Measurements from ENCODE around the gene SOX13. TPM values are rescaled to one million over a fixed set of nuclear protein-coding genes. Genes with fewer than 3 reads are reported as not detected.
A peak's percentile ranks its signal among the peaks of the same experiment; 100 is the strongest.
"Not testable (repeated sequence)": the region's sequence is repeated elsewhere in the genome, so short reads cannot be mapped to it uniquely, and the experiment has no call there.

Gene SOX13
- total RNA-seq, 1 experiment from 2014 or later = 31.5 TPM

GRCh38 chr1:204046346-204046745 is 26.6 kb upstream of the SOX13 start:
- Mint-ChIP-seq H3K9me3 (ENCODE audit: unreplicated experiment) (no peaks in the 10 kb centered on the region), H3K36me3 (ENCODE audit: insufficient read depth, unreplicated experiment) (no peaks in the 10 kb centered on the region), H3K27me3 (ENCODE audit: insufficient read depth, unreplicated experiment) (no peaks in the 10 kb centered on the region), H3K4me3 (ENCODE audit: unreplicated experiment) (no peak overlapping the region), H3K27ac (ENCODE audit: unreplicated experiment) (peak overlapping the region; percentile 12), H3K4me1 (ENCODE audit: low read depth, unreplicated experiment) (no peaks in the 10 kb centered on the region)
- intact Hi-C loops (cut with micrococcal nuclease; ENCODE audit: unreplicated experiment) = no loop called here
- Histone ChIP-seq H3K4me3 (ENCODE audit: low read depth, low read length) (no peak overlapping the region), H3K27me3 (replicated peaks; ENCODE audit: control insufficient read depth, insufficient read depth, low read length) (no peaks in the 10 kb centered on the region), H3K9me3 (no peaks in the 10 kb centered on the region), H3K4me1 (no peaks in the 10 kb centered on the region), H3K36me3 (ENCODE audit: control insufficient read depth, insufficient read depth, low read length) (no peaks in the 10 kb centered on the region)
- no TSS peak for BruUV-seq (replicated peaks)
- ChIA-PET POLR2A (no interaction called here), CTCF (no interaction called here)
- DNase-seq = no peak
- TF ChIP-seq, protein P1, sequence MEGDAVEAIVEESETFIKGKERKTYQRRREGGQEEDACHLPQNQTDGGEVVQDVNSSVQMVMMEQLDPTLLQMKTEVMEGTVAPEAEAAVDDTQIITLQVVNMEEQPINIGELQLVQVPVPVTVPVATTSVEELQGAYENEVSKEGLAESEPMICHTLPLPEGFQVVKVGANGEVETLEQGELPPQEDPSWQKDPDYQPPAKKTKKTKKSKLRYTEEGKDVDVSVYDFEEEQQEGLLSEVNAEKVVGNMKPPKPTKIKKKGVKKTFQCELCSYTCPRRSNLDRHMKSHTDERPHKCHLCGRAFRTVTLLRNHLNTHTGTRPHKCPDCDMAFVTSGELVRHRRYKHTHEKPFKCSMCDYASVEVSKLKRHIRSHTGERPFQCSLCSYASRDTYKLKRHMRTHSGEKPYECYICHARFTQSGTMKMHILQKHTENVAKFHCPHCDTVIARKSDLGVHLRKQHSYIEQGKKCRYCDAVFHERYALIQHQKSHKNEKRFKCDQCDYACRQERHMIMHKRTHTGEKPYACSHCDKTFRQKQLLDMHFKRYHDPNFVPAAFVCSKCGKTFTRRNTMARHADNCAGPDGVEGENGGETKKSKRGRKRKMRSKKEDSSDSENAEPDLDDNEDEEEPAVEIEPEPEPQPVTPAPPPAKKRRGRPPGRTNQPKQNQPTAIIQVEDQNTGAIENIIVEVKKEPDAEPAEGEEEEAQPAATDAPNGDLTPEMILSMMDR (IDR thresholded peaks at IDR 0.05; ENCODE audit: insufficient read depth in 1 of 2, low read depth in 1 of 2, low read length in 1 of 2, severe bottlenecking in 1 of 2, unreplicated experiment in 1 of 2) = no peak

DNA sequence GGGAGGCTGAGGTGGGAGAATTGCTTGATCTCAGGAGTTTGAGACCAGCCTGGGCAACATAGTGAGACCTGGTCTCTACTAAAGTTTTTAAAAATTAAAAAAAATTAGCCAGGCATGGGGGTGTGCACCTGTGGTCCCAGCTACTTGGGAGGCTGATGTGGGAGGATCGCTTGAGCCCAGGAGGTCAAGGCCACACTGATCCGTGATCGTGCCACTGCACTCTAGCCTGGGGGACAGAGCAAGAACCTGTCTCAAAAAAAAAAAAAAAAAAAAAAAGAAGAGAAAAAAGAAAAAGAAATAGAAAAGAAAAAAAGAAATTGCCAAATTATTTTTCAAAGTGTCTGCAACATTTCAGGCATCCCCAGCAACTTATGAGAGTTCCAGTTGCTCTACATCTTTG is 24.1 kb upstream of the SOX13 start:
- H3K36me3 Mint-ChIP-seq (ENCODE audit: insufficient read depth, unreplicated experiment); DNase-seq; H3K9me3 Mint-ChIP-seq (ENCODE audit: unreplicated experiment); H3K4me3 ChIP-seq (ENCODE audit: low read depth, low read length); H3K27me3 Mint-ChIP-seq (ENCODE audit: insufficient read depth, unreplicated experiment); BruUV-seq (replicated peaks); H3K4me3 Mint-ChIP-seq (ENCODE audit: unreplicated experiment); POLR2A ChIA-PET; H3K27ac Mint-ChIP-seq (ENCODE audit: unreplicated experiment); H3K27me3 ChIP-seq (replicated peaks; ENCODE audit: control insufficient read depth, insufficient read depth, low read length); H3K4me1 Mint-ChIP-seq (ENCODE audit: low read depth, unreplicated experiment); H3K4me1 ChIP-seq; intact Hi-C loops (cut with micrococcal nuclease; ENCODE audit: unreplicated experiment); H3K9me3 ChIP-seq; H3K36me3 ChIP-seq (ENCODE audit: control insufficient read depth, insufficient read depth, low read length): not testable (repeated sequence)
- CTCF ChIA-PET = interaction anchor here (0.7 kb wide), 1 partner anchor 150 kb away, joined by 5 read pairs; no protein-coding TSS in a partner anchor

DNA sequence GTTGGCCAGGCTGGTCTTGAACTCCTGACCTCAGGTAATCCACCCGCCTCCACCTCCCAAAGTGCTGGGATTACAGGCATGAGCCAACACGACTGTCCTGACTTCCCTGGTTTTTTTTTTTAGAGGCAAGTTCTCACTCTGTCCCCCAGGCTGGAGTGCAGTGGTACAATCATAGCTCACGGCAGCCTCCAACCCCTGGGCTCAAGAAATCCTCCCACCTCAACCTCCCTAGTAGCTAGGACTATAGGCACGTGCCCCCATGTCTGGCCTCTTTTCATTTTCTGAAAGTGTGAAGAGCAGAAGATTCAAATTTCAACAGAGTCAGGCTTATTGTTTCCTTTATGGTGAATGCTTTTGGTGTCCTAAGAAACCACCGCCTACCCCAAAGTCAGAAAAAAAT is 21.7 kb upstream of the SOX13 start:
- Mint-ChIP-seq H3K4me1 (ENCODE audit: low read depth, unreplicated experiment) (no peaks in the 10 kb centered on the region), H3K27ac (ENCODE audit: unreplicated experiment) (no peak overlapping the region), H3K36me3 (ENCODE audit: insufficient read depth, unreplicated experiment) (no peaks in the 10 kb centered on the region), H3K4me3 (ENCODE audit: unreplicated experiment) (no peak overlapping the region), H3K9me3 (ENCODE audit: unreplicated experiment) (no peaks in the 10 kb centered on the region), H3K27me3 (ENCODE audit: insufficient read depth, unreplicated experiment) (no peaks in the 10 kb centered on the region)
- POLR2A ChIA-PET = interaction anchor here (0.5 kb wide), 1 partner anchor 79 kb away, joined by 11 read pairs; no protein-coding TSS in a partner anchor
- BruUV-seq (replicated peaks) = no TSS peak
- no peaks in the 10 kb centered on the region for H3K4me1 ChIP-seq
- H3K9me3 ChIP-seq = no peaks in the 10 kb centered on the region
- intact Hi-C loops (cut with micrococcal nuclease; ENCODE audit: unreplicated experiment) = no loop called here
- TF ChIP-seq, protein P1 (IDR thresholded peaks at IDR 0.05; ENCODE audit: insufficient read depth in 1 of 2, low read depth in 1 of 2, low read length in 1 of 2, severe bottlenecking in 1 of 2, unreplicated experiment in 1 of 2) = no peak
- no peaks in the 10 kb centered on the region for H3K27me3 ChIP-seq (replicated peaks; ENCODE audit: control insufficient read depth, insufficient read depth, low read length)
- CTCF ChIA-PET = no interaction called here
- no peak overlapping the region for H3K4me3 ChIP-seq (ENCODE audit: low read depth, low read length)
- no peaks in the 10 kb centered on the region for H3K36me3 ChIP-seq (ENCODE audit: control insufficient read depth, insufficient read depth, low read length)
- DNase-seq = no peak

GRCh38 chr1:204051718-204052117 is 21.2 kb upstream of the SOX13 start:
- no TSS peak for BruUV-seq (replicated peaks)
- no peak overlapping the region for H3K27ac Mint-ChIP-seq (ENCODE audit: unreplicated experiment)
- no peaks in the 10 kb centered on the region for H3K27me3 Mint-ChIP-seq (ENCODE audit: insufficient read depth, unreplicated experiment)
- DNase-seq = no peak
- CTCF ChIA-PET = no interaction called here
- H3K9me3 Mint-ChIP-seq (ENCODE audit: unreplicated experiment) = no peaks in the 10 kb centered on the region
- H3K27me3 ChIP-seq (replicated peaks; ENCODE audit: control insufficient read depth, insufficient read depth, low read length) = no peaks in the 10 kb centered on the region
- POLR2A ChIA-PET = interaction anchor here (0.5 kb wide), 1 partner anchor 78 kb away, joined by 11 read pairs; no protein-coding TSS in a partner anchor
- no peak overlapping the region for H3K4me3 Mint-ChIP-seq (ENCODE audit: unreplicated experiment)
- no peak overlapping the region for H3K4me3 ChIP-seq (ENCODE audit: low read depth, low read length)
- no peaks in the 10 kb centered on the region for H3K36me3 ChIP-seq (ENCODE audit: control insufficient read depth, insufficient read depth, low read length)
- H3K36me3 Mint-ChIP-seq (ENCODE audit: insufficient read depth, unreplicated experiment) = no peaks in the 10 kb centered on the region
- no peaks in the 10 kb centered on the region for H3K4me1 ChIP-seq
- H3K4me1 Mint-ChIP-seq (ENCODE audit: low read depth, unreplicated experiment) = no peaks in the 10 kb centered on the region
- intact Hi-C loops (cut with micrococcal nuclease; ENCODE audit: unreplicated experiment) = no loop called here
- no peaks in the 10 kb centered on the region for H3K9me3 ChIP-seq
- TF ChIP-seq, protein P1 (IDR thresholded peaks at IDR 0.05; ENCODE audit: insufficient read depth in 1 of 2, low read depth in 1 of 2, low read length in 1 of 2, severe bottlenecking in 1 of 2, unreplicated experiment in 1 of 2) = no peak
